KMS-11 (cell line): ENCODE measurements around the gene TAS1R1.

Experiments used
- H2AFZ ChIP-seq: fragments of 200-600 bp; sonication (generic); 2 replicates; pipeline ENCODE4 v1.6.1; 2016; ENCODE audit warnings: antibody characterized with exemption, mixed run types, low read depth
- H3K27ac ChIP-seq: fragments of 200-600 bp; sonication (generic); 2 replicates; pipeline ENCODE4 v1.6.1; 2016; ENCODE audit warnings: mild to moderate bottlenecking, mixed run types
- H3K27me3 ChIP-seq: fragments of 200-600 bp; sonication (generic); 2 replicates; pipeline ENCODE4 v1.6.1; 2017; ENCODE audit warnings: mild to moderate bottlenecking, low read depth, mixed run types, moderate library complexity; ENCODE audit not compliant: insufficient read depth
- H3K36me3 ChIP-seq: fragments of 200-600 bp; sonication (generic); 2 replicates; pipeline ENCODE4 v1.6.1; 2017; ENCODE audit warnings: mild to moderate bottlenecking, mixed run types; ENCODE audit not compliant: insufficient read depth
- H3K4me1 ChIP-seq: fragments of 200-600 bp; sonication (generic); 2 replicates; pipeline ENCODE4 v1.6.1; 2016; ENCODE audit warnings: mild to moderate bottlenecking, low read depth, mixed run types; ENCODE audit not compliant: poor library complexity, severe bottlenecking
- H3K4me2 ChIP-seq: fragments of 200-600 bp; sonication (generic); 2 replicates; pipeline ENCODE4 v1.7.0; 2016; ENCODE audit warnings: mild to moderate bottlenecking, mixed run types
- H3K4me3 ChIP-seq: fragments of 200-600 bp; sonication (generic); IDR thresholded peaks from 2 replicates; pipeline ENCODE4 v1.6.1; 2017; ENCODE audit warnings: low read depth, low read length, mixed read lengths; ENCODE audit not compliant: insufficient read depth
- H3K79me2 ChIP-seq: fragments of 200-600 bp; sonication (generic); 2 replicates; pipeline ENCODE4 v1.6.1; 2016; ENCODE audit warnings: low read depth, mixed run types; ENCODE audit not compliant: insufficient read depth
- H3K9ac ChIP-seq: fragments of 200-600 bp; sonication (generic); 2 replicates; pipeline ENCODE4 v1.6.1; 2016; ENCODE audit warnings: mild to moderate bottlenecking, mixed run types
- H4K20me1 ChIP-seq: fragments of 200-600 bp; sonication (generic); 2 replicates; pipeline ENCODE4 v1.6.1; 2016; ENCODE audit warnings: mild to moderate bottlenecking, mixed run types; ENCODE audit not compliant: insufficient read depth
- TF ChIP-seq, protein P1 (sequence below): fragments of 200-600 bp; sonication (generic); conservative IDR thresholded peaks from 2 replicates; pipeline ENCODE4 v1.6.1; 2017; ENCODE audit warnings: low read depth, mild to moderate bottlenecking, antibody characterized with exemption, low read length, moderate library complexity, mixed read lengths

The TAS1R1 gene

DNA sequence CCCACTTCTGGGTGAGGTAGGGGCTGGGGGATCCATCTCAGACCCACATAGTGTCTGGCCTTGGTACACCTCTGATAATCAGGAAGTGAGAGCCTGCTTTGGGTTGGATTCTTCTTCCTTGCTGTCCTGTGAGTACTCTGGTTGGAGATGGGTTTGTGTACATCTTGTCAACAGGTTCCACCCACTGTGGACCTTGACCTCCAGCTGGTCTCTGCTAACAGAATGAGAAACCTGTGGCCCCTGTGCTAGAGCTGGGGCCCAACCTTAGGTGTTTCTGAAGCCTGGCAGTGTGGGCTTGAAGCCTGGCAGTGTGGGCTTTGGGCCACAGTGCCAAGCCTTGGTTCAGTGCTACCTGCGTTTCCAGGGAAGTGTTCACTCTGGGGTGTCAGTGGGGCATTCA, 27.3 kb downstream of the TAS1R1 start:
- no peak overlapping the region for H3K4me3 ChIP-seq
- no peaks in the 10 kb centered on the region for H4K20me1 ChIP-seq
- H3K9ac ChIP-seq: no peak overlapping the region
- H3K27ac ChIP-seq: no peak overlapping the region; the same call in 1 of the 2 replicates
- H3K36me3 ChIP-seq: no peaks in the 10 kb centered on the region
- H3K27me3 ChIP-seq: no peaks in the 10 kb centered on the region
- H3K79me2 ChIP-seq: peaks cover 11% of the 10 kb centered on the region
- TF ChIP-seq, protein P1, sequence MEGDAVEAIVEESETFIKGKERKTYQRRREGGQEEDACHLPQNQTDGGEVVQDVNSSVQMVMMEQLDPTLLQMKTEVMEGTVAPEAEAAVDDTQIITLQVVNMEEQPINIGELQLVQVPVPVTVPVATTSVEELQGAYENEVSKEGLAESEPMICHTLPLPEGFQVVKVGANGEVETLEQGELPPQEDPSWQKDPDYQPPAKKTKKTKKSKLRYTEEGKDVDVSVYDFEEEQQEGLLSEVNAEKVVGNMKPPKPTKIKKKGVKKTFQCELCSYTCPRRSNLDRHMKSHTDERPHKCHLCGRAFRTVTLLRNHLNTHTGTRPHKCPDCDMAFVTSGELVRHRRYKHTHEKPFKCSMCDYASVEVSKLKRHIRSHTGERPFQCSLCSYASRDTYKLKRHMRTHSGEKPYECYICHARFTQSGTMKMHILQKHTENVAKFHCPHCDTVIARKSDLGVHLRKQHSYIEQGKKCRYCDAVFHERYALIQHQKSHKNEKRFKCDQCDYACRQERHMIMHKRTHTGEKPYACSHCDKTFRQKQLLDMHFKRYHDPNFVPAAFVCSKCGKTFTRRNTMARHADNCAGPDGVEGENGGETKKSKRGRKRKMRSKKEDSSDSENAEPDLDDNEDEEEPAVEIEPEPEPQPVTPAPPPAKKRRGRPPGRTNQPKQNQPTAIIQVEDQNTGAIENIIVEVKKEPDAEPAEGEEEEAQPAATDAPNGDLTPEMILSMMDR: no peak
- peaks cover 39% of the 10 kb centered on the region for H3K4me1 ChIP-seq
- H3K4me2 ChIP-seq: peak overlapping the region; percentile 87; the same call in 1 of the 2 replicates
- no peak overlapping the region for H2AFZ ChIP-seq

DNA sequence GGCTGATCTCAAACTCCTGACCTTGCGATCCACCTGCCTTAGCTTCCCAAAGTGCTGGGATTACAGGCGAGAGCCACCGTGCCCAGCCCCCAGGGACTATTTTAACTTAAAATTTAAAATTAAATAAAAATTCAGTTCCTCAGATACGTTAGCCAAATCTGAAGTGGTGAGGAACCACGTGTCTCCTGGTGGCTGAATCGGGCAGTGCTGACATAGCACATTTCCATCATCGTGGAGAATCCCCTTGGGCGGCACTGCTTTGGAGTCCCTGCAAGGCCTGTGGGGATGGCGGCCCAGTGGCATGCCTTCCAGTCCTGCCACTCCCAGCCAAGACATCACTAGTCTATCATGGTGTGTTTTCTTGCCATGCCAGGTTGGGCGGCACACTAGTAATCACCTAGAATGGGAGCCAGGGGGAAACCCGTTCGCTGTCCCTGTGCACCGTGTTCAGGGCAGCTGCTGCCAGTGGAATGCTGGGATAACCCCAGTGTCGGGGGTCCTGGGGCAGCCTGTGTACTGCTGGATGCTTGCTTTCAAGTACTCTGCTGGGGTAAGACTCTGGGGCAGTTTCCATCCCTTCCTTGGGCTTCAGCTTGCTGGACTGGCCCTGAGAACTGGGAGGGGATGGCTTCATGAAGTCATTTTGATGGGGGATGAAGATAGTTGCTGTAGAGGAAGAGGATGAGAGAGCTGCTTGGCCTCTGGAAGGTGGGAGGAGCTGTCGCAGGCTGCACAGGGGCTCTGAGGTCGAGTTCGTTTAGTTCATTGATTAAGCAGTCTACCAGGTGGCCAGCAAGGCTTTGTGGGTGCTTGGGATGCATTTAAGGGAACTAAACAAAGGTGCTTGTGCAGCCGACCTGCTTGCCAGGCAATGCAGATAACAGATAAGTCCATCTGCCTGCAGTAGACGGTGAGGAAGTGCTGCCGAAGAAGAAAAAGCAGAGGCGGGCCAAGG, 29.3 kb downstream of the TAS1R1 start:
- no peak overlapping the region for H3K4me3 ChIP-seq
- no peaks in the 10 kb centered on the region for H3K27me3 ChIP-seq
- no peak overlapping the region for H3K27ac ChIP-seq
- no peaks in the 10 kb centered on the region for H3K36me3 ChIP-seq
- peaks cover 35% of the 10 kb centered on the region for H3K4me1 ChIP-seq
- TF ChIP-seq, protein P1: 0 out of 2 replicates have a peak, but pooled peaks have one; percentile 13
- peaks cover 11% of the 10 kb centered on the region for H3K79me2 ChIP-seq
- no peak overlapping the region for H3K4me2 ChIP-seq
- H2AFZ ChIP-seq: no peak overlapping the region
- H3K9ac ChIP-seq: no peak overlapping the region
- H4K20me1 ChIP-seq: no peaks in the 10 kb centered on the region

DNA sequence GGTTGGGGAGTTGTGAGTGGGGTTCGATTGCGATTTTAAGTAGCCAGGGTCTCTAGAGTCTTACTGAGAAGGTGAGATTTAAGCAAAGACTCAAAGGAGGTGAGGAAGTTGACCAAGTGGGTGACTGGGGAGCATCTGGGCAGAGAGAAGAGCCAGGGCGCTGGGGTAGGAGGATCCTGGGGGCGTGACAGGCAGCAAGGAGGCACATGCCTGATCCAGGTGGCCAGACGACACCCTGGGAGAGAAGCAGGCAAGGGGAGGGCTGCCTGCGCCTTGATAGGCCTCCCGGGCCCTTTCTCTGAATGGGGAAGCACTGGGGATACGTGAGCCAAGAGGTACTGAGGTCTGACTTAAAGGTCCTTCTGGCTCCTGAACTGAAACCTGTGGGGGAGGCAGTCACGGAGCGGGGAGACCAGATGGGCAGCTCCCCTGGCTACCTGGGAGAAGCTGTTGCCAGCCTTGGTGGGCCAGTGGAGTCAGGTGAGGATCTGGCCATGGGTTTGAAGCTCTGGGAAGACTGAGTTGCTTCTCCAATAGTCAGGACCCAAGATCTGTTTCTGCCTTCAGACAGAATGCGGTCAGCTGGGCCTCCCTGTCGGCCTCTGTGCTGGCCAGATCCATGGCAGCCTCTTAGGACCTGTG, 30.1 kb downstream of the TAS1R1 start:
- H3K4me1 ChIP-seq: peaks cover 33% of the 10 kb centered on the region
- TF ChIP-seq, protein P1: no peak
- H2AFZ ChIP-seq: no peak overlapping the region
- no peaks in the 10 kb centered on the region for H4K20me1 ChIP-seq
- peaks cover 10% of the 10 kb centered on the region for H3K79me2 ChIP-seq
- no peaks in the 10 kb centered on the region for H3K27me3 ChIP-seq
- no peaks in the 10 kb centered on the region for H3K36me3 ChIP-seq
- H3K9ac ChIP-seq: no peak overlapping the region
- no peak overlapping the region for H3K4me3 ChIP-seq
- no peak overlapping the region for H3K27ac ChIP-seq
- no peak overlapping the region for H3K4me2 ChIP-seq

DNA sequence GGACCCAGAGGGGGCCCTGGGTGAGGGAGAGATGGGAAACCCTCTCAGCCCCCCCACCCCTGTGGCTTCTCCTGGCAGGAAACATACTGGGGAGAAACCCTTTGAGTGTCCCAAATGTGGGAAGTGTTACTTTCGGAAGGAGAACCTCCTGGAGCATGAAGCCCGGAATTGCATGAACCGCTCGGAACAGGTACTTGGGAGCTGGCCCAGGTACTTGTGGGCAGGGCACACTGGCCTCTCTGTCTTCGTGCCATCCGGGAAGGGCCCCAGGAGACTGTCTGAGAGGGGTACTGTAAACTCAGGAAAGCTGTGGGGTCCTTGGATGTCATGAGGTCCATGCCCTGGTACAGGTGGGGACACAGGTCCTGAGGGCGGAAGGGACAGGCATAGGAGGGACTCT, 30.7 kb downstream of the TAS1R1 start:
- H3K27ac ChIP-seq: no peak overlapping the region

More for the DNA sequence above, 30.7 kb downstream of the TAS1R1 start:
- no peak overlapping the region for H2AFZ ChIP-seq
- H3K4me3 ChIP-seq: no peak overlapping the region
- H3K4me2 ChIP-seq: no peak overlapping the region
- H3K9ac ChIP-seq: no peak overlapping the region
- peaks cover 4% of the 10 kb centered on the region for H3K79me2 ChIP-seq
- no peaks in the 10 kb centered on the region for H4K20me1 ChIP-seq
- H3K4me1 ChIP-seq: peaks cover 28% of the 10 kb centered on the region
- no peaks in the 10 kb centered on the region for H3K36me3 ChIP-seq
- no peaks in the 10 kb centered on the region for H3K27me3 ChIP-seq
- TF ChIP-seq, protein P1: no peak
